Measurements from ENCODE around the gene AIPL1.

GRCh38 chr17:6384481-6384880 is 50.4 kb downstream of the AIPL1 start:
- TF ChIP-seq POLR2AphosphoS5 (IDR thresholded peaks at IDR 0.05; ENCODE audit: low read depth, low read length) (no peak), POLR2A (IDR thresholded peaks at IDR 0.05; ENCODE audit: low read depth, low read length) (no peak), TAF1 (IDR thresholded peaks at IDR 0.05; ENCODE audit: low read depth, low read length) (no peak), POU2F2 (IDR thresholded peaks at IDR 0.05; ENCODE audit: low read depth, low read length) (no peak), PAX5 (IDR thresholded peaks at IDR 0.05; ENCODE audit: insufficient read depth, low read length, severe bottlenecking) (no peak), SPI1 (IDR thresholded peaks at IDR 0.05; ENCODE audit: low read depth, low read length) (no peak)

All from GM12891 (cell line).